Adipose tissue (tissue), 3 donors: Measurements from ENCODE around the gene GALNT15. TPM values are rescaled to one million over a fixed set of nuclear protein-coding genes. Genes with fewer than 3 reads are reported as not detected.

Experiments used
- H3K27ac ChIP-seq: one replicate; pipeline ENCODE4 v1.5.1; 2013; ENCODE audit warnings: low read depth, low read length
- WGBS, 3 donors: extraction: QIAGEN DNeasy Blood & Tissue Kit; methylation state at CpG; one replicate each; pipeline ENCODE4 v1.1.7; 2013; 5-methylcytosine and 5-hydroxymethylcytosine counted together
- polyA plus RNA-seq, 3 donors: library from polyadenylated mRNA; stranded (reverse); fragments of 200-250 nt; gene quantifications; one replicate each; pipeline ENCODE4 v1.2.3, GENCODE V29; 2013
- donor health status: healthy with polysubstance abuse.
- donor health status: Bipolar disorder and iron deficiency.
- donor health status: healthy.

Gene GALNT15
- polyA plus RNA-seq, 3 donors: 9.6 to 60.7 (median 48.2) TPM

GRCh38 chr3:16180737-16181134, 6.3 kb downstream of the GALNT15 start:
- H3K27ac ChIP-seq: no peak overlapping the region
- WGBS, 3 donors: 85 to 90% (median 87%) methylated on average over 3 of the region's 3 CpGs

- 26 to 84% (median 27%) methylated on average over 6 of the region's 6 CpGs for WGBS, 3 donors
Measured at GRCh38 chr3:16181361-16181760, 6.9 kb downstream of the GALNT15 start.

GRCh38 chr3:16182183-16182582, 7.7 kb downstream of the GALNT15 start:
- WGBS, 3 donors: 77 to 91% (median 82%) methylated on average over 2 of the region's 2 CpGs
- H3K27ac ChIP-seq: no peak overlapping the region

More at GRCh38 chr3:16181361-16181760, 6.9 kb downstream of the GALNT15 start:
- H3K27ac ChIP-seq: no peak overlapping the region

- 86 to 90% (median 87%) methylated on average over 5 of the region's 5 CpGs for WGBS, 3 donors
- no peak overlapping the region for H3K27ac ChIP-seq
Measured at GRCh38 chr3:16182612-16183011, 8.1 kb downstream of the GALNT15 start.

- H3K27ac ChIP-seq: no peak overlapping the region
- WGBS, 3 donors: 83 to 95% (median 85%) methylated on average over 1 of the region's 1 CpG
Measured at GRCh38 chr3:16183082-16183481, 8.6 kb downstream of the GALNT15 start.

GRCh38 chr3:16183601-16184270, 9.3 kb downstream of the GALNT15 start:
- no peak overlapping the region for H3K27ac ChIP-seq
- WGBS, 3 donors: 67 to 71% (median 69%) methylated on average over 7 of the region's 7 CpGs

GRCh38 chr3:16186086-16186485, 11.6 kb downstream of the GALNT15 start:
- WGBS, 3 donors: 26 to 68% (median 51%) methylated on average over 1 of the region's 1 CpG
- no peak overlapping the region for H3K27ac ChIP-seq

GRCh38 chr3:16186565-16186964, 12.1 kb downstream of the GALNT15 start:
- H3K27ac ChIP-seq: no peak overlapping the region
- WGBS, 3 donors: 59 to 76% (median 74%) methylated on average over 3 of the region's 3 CpGs

GRCh38 chr3:16187213-16187790, 12.8 kb downstream of the GALNT15 start:
- WGBS, 3 donors: 85 to 94% (median 92%) methylated on average over 5 of the region's 5 CpGs
- no peak overlapping the region for H3K27ac ChIP-seq

GRCh38 chr3:16188071-16188470, 13.6 kb downstream of the GALNT15 start:
- 90 to 96% (median 92%) methylated on average over 6 of the region's 6 CpGs for WGBS, 3 donors
- H3K27ac ChIP-seq: no peak overlapping the region

GRCh38 chr3:16189201-16189600, 14.7 kb downstream of the GALNT15 start:
- no peak overlapping the region for H3K27ac ChIP-seq

GRCh38 chr3:16190704-16191103, 16.2 kb downstream of the GALNT15 start:
- no peak overlapping the region for H3K27ac ChIP-seq
- 75 to 84% (median 84%) methylated on average over 6 of the region's 6 CpGs for WGBS, 3 donors

- no peak overlapping the region for H3K27ac ChIP-seq
Measured at GRCh38 chr3:16191591-16191990, 17.1 kb downstream of the GALNT15 start.

- WGBS, 3 donors: 54 to 74% (median 63%) methylated on average over 5 of the region's 5 CpGs
Measured at GRCh38 chr3:16192176-16192811, 17.8 kb downstream of the GALNT15 start.

GRCh38 chr3:16198427-16198826, 23.9 kb downstream of the GALNT15 start:
- H3K27ac ChIP-seq: no peak overlapping the region
- WGBS, 3 donors: 66 to 87% (median 81%) methylated on average over 4 of the region's 4 CpGs

More at GRCh38 chr3:16192176-16192811, 17.8 kb downstream of the GALNT15 start:
- H3K27ac ChIP-seq: no peak overlapping the region

- WGBS, 3 donors: 76 to 92% (median 89%) methylated on average over 2 of the region's 2 CpGs
Measured at GRCh38 chr3:16199769-16200168, 25.3 kb downstream of the GALNT15 start.

GRCh38 chr3:16200411-16200810, 25.9 kb downstream of the GALNT15 start:
- 86 to 93% (median 90%) methylated on average over 8 of the region's 8 CpGs for WGBS, 3 donors
- no peak overlapping the region for H3K27ac ChIP-seq

More at GRCh38 chr3:16199769-16200168, 25.3 kb downstream of the GALNT15 start:
- no peak overlapping the region for H3K27ac ChIP-seq

- H3K27ac ChIP-seq: no peak overlapping the region
- WGBS, 3 donors: 86 to 89% (median 88%) methylated on average over 4 of the region's 4 CpGs
Measured at GRCh38 chr3:16203031-16203430, 28.6 kb downstream of the GALNT15 start.

GRCh38 chr3:16203671-16204629, 29.5 kb downstream of the GALNT15 start:
- 77 to 79% (median 78%) methylated on average over 6 of the region's 6 CpGs for WGBS, 3 donors
- no peak overlapping the region for H3K27ac ChIP-seq
